ENCODE data around the gene WFDC10B.
"Not testable (repeated sequence)": the region's sequence is repeated elsewhere in the genome, so short reads cannot be mapped to it uniquely, and the experiment has no call there.

Gene WFDC10B

GRCh38 chr20:45704969-45705637 lies at the start of gene WFDC10B:
Gene WFDC10B (minus strand): TSS chr20:45705019. CDS start chr20:45685992, 19,027 bp downstream.
- DNase-seq (ENCODE audit: low spot score) = no peak

- no peak for DNase-seq (ENCODE audit: low spot score)
These were observed 47.9 kb upstream of the WFDC10B start for GRCh38 chr20:45752746-45753145.

GRCh38 chr20:45751721-45752120 lies 46.9 kb upstream of the WFDC10B start:
- DNase-seq (ENCODE audit: low spot score) = no peak

GRCh38 chr20:45745015-45745414 lies 40.2 kb upstream of the WFDC10B start:
- DNase-seq (ENCODE audit: low spot score) = no peak

- no peak for DNase-seq (ENCODE audit: low spot score)
These were observed 37.8 kb upstream of the WFDC10B start for GRCh38 chr20:45742596-45742995.

GRCh38 chr20:45735988-45736387 lies 31.2 kb upstream of the WFDC10B start:
- DNase-seq (ENCODE audit: low spot score) = no peak

- no peak for DNase-seq (ENCODE audit: low spot score)
These were observed 30.7 kb upstream of the WFDC10B start for GRCh38 chr20:45735552-45735951.

GRCh38 chr20:45732199-45732598 lies 27.4 kb upstream of the WFDC10B start:
- no peak for DNase-seq (ENCODE audit: low spot score)

- no peak for DNase-seq (ENCODE audit: low spot score)
These were observed 22.2 kb upstream of the WFDC10B start for GRCh38 chr20:45727044-45727443.

- no peak for DNase-seq (ENCODE audit: low spot score)
These were observed 20.3 kb upstream of the WFDC10B start for GRCh38 chr20:45725134-45725533.

- DNase-seq (ENCODE audit: low spot score) = no peak
These were observed 17.2 kb upstream of the WFDC10B start, which contains the start of gene SPINT4 for GRCh38 chr20:45722047-45722446. Gene SPINT4 (plus strand): TSS chr20:45722347. CDS start chr20:45722368, 21 bp downstream.

- DNase-seq (ENCODE audit: low spot score) = not testable (repeated sequence)
These were observed 11.4 kb upstream of the WFDC10B start for GRCh38 chr20:45716141-45716688.

GRCh38 chr20:45701873-45702272 lies 2.9 kb downstream of the WFDC10B start, which contains the start of gene WFDC13:
Gene WFDC13 (plus strand): TSS chr20:45702038. CDS start chr20:45702124, 86 bp downstream.
- DNase-seq (ENCODE audit: low spot score) = no peak

- no peak for DNase-seq (ENCODE audit: low spot score)
These were observed 3.7 kb downstream of the WFDC10B start for GRCh38 chr20:45701104-45701503.

GRCh38 chr20:45695496-45695895 lies 9.3 kb downstream of the WFDC10B start:
- DNase-seq (ENCODE audit: low spot score) = no peak

- DNase-seq (ENCODE audit: low spot score) = not testable (repeated sequence)
These were observed 11.5 kb downstream of the WFDC10B start for GRCh38 chr20:45693346-45693745.

GRCh38 chr20:45685896-45686295 lies 18.9 kb downstream of the WFDC10B start:
- DNase-seq (ENCODE audit: low spot score) = no peak

- DNase-seq (ENCODE audit: low spot score) = no peak
These were observed 25.2 kb downstream of the WFDC10B start for GRCh38 chr20:45679650-45680049.

GRCh38 chr20:45672765-45673164 lies 32.1 kb downstream of the WFDC10B start:
- no peak for DNase-seq (ENCODE audit: low spot score)

GRCh38 chr20:45670139-45670538 lies 34.7 kb downstream of the WFDC10B start, which contains the start of gene WFDC11:
Gene WFDC11 (minus strand): TSS chr20:45670239. CDS start chr20:45650600, 19,639 bp downstream.
- no peak for DNase-seq (ENCODE audit: low spot score)

- DNase-seq (ENCODE audit: low spot score) = not testable (repeated sequence)
These were observed 47.8 kb downstream of the WFDC10B start for GRCh38 chr20:45657038-45657437.

- not testable (repeated sequence) for DNase-seq (ENCODE audit: low spot score)
These were observed 53.1 kb downstream of the WFDC10B start for GRCh38 chr20:45651726-45652125.

- no peak for DNase-seq (ENCODE audit: low spot score)
These were observed 55.4 kb downstream of the WFDC10B start for GRCh38 chr20:45649312-45649863.
